ENCODE measurements around the gene OR2S2.

The OR2S2 gene

GRCh38 chr9:35915681-35916294 lies 42.2 kb downstream of the OR2S2 start:
- TF ChIP-seq, protein P1, sequence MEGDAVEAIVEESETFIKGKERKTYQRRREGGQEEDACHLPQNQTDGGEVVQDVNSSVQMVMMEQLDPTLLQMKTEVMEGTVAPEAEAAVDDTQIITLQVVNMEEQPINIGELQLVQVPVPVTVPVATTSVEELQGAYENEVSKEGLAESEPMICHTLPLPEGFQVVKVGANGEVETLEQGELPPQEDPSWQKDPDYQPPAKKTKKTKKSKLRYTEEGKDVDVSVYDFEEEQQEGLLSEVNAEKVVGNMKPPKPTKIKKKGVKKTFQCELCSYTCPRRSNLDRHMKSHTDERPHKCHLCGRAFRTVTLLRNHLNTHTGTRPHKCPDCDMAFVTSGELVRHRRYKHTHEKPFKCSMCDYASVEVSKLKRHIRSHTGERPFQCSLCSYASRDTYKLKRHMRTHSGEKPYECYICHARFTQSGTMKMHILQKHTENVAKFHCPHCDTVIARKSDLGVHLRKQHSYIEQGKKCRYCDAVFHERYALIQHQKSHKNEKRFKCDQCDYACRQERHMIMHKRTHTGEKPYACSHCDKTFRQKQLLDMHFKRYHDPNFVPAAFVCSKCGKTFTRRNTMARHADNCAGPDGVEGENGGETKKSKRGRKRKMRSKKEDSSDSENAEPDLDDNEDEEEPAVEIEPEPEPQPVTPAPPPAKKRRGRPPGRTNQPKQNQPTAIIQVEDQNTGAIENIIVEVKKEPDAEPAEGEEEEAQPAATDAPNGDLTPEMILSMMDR (IDR thresholded peaks at IDR 0.05), result no peak

- TF ChIP-seq, protein P1 (IDR thresholded peaks at IDR 0.05), result no peak
Measured at GRCh38 chr9:35914301-35914807, 43.6 kb downstream of the OR2S2 start.

- TF ChIP-seq, protein P1 (IDR thresholded peaks at IDR 0.05), result no peak
Measured at GRCh38 chr9:35912791-35913400, 45.1 kb downstream of the OR2S2 start.

DNA sequence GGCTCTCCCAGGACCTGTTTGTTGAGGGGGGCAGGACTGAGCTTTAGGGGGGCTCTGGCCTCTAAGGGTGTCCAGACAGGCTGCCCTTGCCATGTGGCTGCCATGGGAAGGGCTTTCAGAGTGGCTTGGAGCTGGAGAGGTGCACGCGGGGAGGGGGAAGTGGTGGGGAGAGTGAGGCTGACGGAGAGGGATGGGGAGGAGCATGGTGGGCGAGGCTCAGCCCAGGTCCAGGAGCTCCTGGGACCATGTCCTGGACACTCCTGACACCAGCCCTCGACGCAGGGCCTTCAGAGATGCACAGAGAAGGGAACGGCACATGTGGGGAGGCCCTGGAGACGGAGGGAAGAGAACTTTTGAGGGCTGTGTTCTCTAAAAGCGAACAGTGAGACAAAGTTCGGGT lies 46.3 kb downstream of the OR2S2 start:
- TF ChIP-seq, protein P1 (IDR thresholded peaks at IDR 0.05), result no peak

GRCh38 chr9:35910613-35911359 lies 47.2 kb downstream of the OR2S2 start:
- TF ChIP-seq, protein P1 (IDR thresholded peaks at IDR 0.05), result peak; percentile 59

DNA sequence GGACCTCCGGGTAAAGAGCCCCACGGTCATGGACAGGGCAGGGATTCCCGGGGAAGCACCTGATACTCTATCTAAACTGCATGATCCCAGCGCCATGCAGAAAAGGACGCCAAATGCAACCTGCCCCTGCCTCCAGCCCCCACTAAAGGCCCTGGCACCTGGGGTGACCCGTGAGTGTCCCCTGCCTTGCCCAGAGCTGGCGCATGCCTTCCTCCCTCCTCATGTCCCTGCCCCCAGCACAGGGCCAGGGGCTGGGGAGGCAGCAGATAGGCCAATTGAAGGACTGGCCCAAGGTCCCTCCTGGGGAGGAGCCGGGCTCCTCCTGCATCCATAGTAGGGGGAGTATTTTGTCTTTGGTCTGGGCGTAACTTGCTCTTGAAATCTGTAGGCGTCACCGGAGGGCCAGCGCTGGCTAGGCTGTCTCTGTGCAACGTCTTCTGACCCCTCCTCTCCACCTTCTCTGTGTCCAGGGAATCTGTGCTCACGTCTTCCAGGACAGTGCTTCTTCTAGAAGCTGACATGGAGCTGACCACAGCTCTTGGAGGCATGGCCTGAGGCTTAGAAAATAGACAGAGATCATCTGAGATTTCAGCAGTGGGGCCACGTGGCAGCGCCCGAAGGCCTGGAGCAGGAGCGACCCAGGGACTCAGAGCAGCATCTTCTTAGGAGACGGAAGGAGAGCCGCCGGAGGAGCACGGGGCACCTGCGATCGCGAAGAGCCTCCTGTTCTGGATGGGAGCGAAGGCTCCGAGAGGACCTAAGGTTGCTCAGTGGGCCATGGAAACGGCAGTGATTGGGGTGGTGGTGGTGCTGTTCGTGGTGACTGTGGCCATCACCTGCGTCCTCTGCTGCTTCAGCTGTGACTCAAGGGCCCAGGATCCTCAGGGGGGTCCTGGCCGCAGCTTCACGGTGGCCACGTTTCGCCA lies 48.0 kb downstream of the OR2S2 start:
- TF ChIP-seq, protein P1 (IDR thresholded peaks at IDR 0.05), result no peak

DNA sequence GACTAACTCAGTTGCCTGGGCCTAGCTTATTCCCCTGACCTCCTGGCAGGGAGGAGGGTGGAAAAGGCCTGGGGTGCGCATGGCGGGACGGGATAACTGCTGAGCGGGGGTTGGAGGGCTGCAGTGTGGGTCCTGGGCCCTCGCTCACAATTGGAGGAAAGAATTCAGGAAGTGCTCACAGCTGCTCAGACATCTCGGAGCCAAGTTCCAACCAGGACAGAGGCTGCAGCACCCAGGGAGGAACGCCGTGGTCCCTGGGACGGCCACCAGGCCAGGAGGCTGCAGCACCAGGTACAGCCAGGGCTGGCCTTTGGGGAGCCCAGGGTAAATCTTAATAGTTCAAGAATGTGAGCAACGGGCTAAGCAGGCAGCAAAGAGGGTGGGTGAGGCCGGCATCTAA lies 48.7 kb downstream of the OR2S2 start, which contains the start of gene SPAAR:
SPAAR (plus strand) TSS at position 217 of the 400 bp plus-strand sequence. CDS start 974 bp downstream, outside the sequence.
- TF ChIP-seq, protein P1 (IDR thresholded peaks at IDR 0.05), result no peak

Data from LNCAP (cell line).